ENCODE results near the gene SPTBN1. TPM values are rescaled to one million over a fixed set of nuclear protein-coding genes. Genes with fewer than 3 reads are reported as not detected.
A peak's percentile ranks its signal among the peaks of the same experiment; 100 is the strongest.

Gene SPTBN1
- total RNA-seq, 1 donor from 2014 or later = 217 TPM

- DNase-seq (ENCODE audit: low read depth, low spot score) = no peak
- peaks cover 57% of the 10 kb centered on the region for H3K4me1 Mint-ChIP-seq
- TF ChIP-seq, protein P1, sequence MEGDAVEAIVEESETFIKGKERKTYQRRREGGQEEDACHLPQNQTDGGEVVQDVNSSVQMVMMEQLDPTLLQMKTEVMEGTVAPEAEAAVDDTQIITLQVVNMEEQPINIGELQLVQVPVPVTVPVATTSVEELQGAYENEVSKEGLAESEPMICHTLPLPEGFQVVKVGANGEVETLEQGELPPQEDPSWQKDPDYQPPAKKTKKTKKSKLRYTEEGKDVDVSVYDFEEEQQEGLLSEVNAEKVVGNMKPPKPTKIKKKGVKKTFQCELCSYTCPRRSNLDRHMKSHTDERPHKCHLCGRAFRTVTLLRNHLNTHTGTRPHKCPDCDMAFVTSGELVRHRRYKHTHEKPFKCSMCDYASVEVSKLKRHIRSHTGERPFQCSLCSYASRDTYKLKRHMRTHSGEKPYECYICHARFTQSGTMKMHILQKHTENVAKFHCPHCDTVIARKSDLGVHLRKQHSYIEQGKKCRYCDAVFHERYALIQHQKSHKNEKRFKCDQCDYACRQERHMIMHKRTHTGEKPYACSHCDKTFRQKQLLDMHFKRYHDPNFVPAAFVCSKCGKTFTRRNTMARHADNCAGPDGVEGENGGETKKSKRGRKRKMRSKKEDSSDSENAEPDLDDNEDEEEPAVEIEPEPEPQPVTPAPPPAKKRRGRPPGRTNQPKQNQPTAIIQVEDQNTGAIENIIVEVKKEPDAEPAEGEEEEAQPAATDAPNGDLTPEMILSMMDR (conservative IDR thresholded peaks at IDR 0.05) = no peak
- no peak overlapping the region for H3K4me3 Mint-ChIP-seq
- peaks cover 4% of the 10 kb centered on the region for H3K36me3 Mint-ChIP-seq (ENCODE audit: low read depth)
- no peaks in the 10 kb centered on the region for H3K27me3 Mint-ChIP-seq (ENCODE audit: low read depth)
- H3K27ac Mint-ChIP-seq (ENCODE audit: unreplicated experiment) = peak overlapping the region; percentile 39
- no peaks in the 10 kb centered on the region for H3K9me3 Mint-ChIP-seq
Measured at GRCh38 chr2:54578648-54579045, 122.5 kb downstream of the SPTBN1 start.

DNA sequence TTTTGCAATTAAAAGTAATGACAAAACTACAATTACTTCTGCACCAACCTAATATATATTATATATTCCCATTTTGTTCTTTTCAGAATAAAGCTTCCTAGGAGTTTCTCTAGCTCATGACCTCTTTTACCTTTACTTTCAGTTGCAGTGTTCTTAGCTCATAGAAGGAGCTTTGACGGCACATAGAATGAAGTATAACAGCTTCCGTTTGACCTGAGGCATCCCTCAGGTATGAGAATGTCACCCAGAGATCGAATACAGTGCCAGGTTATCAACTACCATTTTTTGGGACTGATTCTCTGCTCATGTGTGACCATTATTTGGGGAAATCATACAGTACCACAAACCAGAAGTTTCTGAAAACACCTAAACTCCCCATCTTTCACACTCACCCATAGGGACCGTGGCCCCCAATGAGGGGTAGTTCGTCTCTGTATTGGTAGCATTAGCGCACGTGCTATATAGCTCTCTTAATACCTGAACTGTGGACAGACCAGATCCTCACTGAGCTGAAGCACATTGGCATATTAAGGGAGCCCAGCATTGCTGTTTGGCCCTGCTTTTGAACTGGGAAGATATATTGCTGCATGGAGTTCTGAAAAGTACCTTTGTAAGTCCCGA is 123.0 kb downstream of the SPTBN1 start:
- DNase-seq (ENCODE audit: low read depth, low spot score) = no peak
- Mint-ChIP-seq H3K4me1 (peaks cover 56% of the 10 kb centered on the region), H3K36me3 (ENCODE audit: low read depth) (peaks cover 4% of the 10 kb centered on the region), H3K27me3 (ENCODE audit: low read depth) (no peaks in the 10 kb centered on the region), H3K9me3 (no peaks in the 10 kb centered on the region), H3K4me3 (no peak overlapping the region), H3K27ac (ENCODE audit: unreplicated experiment) (no peak overlapping the region)
- TF ChIP-seq, protein P1 (conservative IDR thresholded peaks at IDR 0.05) = no peak

DNA sequence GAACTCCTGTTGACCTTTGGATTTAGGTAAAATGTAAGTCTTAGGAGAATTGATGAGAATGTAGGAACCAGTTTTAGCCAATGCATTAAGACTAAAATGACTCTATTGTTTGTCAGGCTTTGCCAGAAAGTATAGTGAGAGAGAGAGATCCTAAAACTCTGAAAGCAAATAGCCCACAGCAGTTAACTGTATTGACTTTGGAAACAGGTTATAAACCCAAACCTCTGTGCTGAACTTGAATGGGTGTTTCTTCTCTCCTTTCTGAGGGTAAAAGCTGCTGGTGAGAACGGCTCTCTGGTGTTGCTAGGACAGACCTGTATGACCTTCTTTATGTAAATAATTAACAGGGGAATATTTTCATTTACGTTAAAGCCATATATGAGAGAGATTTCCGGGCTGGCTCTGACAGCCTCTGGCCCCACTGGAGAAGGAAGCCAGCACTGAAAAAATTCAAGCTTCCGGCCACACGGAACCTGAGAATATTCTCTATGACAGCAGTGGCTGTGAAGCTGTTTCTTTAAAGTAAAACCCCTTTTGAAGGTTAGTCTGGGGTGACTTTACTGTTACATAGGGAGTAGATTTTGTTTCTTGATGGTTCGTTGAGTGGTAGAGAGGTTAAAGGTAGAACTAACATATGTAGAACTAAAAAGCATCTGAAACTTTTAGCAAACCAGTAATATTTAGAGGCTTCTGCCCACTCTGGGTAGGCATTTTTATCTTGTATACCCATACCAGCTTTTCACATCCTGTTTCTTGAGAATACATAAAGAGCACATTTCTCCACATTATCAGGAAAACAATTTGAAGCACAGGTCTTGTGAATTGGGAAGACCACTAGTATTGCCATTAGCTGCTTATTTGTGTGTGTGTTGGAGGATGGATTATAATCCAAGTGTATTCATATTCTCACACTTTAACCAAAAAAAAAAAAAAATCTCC is 123.8 kb downstream of the SPTBN1 start:
- Mint-ChIP-seq H3K4me3 (peak overlapping the region; percentile 4), H3K36me3 (ENCODE audit: low read depth) (peaks cover 4% of the 10 kb centered on the region), H3K4me1 (peaks cover 53% of the 10 kb centered on the region), H3K27me3 (ENCODE audit: low read depth) (no peaks in the 10 kb centered on the region), H3K9me3 (no peaks in the 10 kb centered on the region), H3K27ac (ENCODE audit: unreplicated experiment) (peak overlapping the region; percentile 30)
- TF ChIP-seq, protein P1 (conservative IDR thresholded peaks at IDR 0.05) = no peak
- no peak for DNase-seq (ENCODE audit: low read depth, low spot score)

DNA sequence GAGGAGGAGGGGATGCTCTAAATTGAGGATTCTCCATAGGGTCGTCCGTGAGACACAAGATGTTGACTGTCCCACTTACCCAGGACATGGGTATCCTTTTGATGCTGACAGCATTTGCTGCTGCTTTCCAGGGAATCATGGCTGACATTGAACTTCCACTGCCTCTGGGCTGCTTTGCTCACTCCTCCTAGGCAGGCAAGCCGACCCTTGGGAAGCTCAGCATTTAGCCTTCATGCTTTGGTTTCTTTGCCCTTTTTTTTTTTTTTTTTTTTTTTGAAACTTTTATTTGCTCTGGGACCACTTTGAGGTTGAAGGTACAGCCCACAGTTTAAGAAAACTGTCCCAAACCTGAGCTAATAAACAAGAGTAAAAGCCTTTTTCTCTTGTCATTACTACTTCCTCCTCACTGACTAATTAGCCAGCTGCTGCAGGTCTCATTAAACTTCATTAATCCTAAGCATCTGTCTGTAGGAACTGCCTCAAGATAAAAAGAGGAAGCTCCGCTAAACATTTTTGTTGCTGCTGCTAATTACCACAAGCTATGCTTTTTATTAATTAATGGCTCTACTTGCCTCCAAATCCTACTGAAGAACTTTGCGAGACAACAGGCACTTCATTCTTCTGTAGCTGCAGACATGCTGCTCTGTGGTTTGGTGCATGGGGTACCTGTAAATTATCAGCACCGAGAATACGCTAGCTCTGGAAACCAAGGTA is 125.4 kb downstream of the SPTBN1 start:
- H3K36me3 Mint-ChIP-seq (ENCODE audit: low read depth) = peaks cover 4% of the 10 kb centered on the region
- TF ChIP-seq, protein P1 (conservative IDR thresholded peaks at IDR 0.05) = no peak
- H3K4me1 Mint-ChIP-seq = peaks cover 56% of the 10 kb centered on the region
- H3K4me3 Mint-ChIP-seq = no peak overlapping the region
- H3K9me3 Mint-ChIP-seq = no peaks in the 10 kb centered on the region
- no peak overlapping the region for H3K27ac Mint-ChIP-seq (ENCODE audit: unreplicated experiment)
- H3K27me3 Mint-ChIP-seq (ENCODE audit: low read depth) = no peaks in the 10 kb centered on the region
- no peak for DNase-seq (ENCODE audit: low read depth, low spot score)

DNA sequence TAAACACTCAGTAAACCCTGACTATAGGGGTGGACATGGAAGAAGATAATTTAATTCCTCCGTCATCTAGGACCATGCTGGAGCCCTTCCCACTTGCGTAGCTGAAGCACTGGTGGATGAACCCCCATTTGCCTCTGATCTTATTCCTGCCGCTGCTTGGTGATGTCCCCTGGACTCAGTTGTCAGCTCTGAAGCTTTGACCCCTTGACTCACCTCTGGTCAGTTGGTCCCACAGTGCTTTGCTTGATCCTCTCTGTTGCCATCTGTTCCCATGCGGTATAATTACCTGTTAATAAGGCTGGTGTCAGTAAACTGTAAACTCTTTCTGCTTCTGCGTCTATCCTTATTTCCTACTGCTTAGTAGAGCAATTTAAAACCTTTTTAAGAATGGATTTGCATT is 126.9 kb downstream of the SPTBN1 start:
- TF ChIP-seq, protein P1 (conservative IDR thresholded peaks at IDR 0.05) = no peak
- peaks cover 63% of the 10 kb centered on the region for H3K4me1 Mint-ChIP-seq
- no peaks in the 10 kb centered on the region for H3K27me3 Mint-ChIP-seq (ENCODE audit: low read depth)
- no peak overlapping the region for H3K27ac Mint-ChIP-seq (ENCODE audit: unreplicated experiment)
- no peak for DNase-seq (ENCODE audit: low read depth, low spot score)
- no peaks in the 10 kb centered on the region for H3K9me3 Mint-ChIP-seq
- no peak overlapping the region for H3K4me3 Mint-ChIP-seq
- peaks cover 4% of the 10 kb centered on the region for H3K36me3 Mint-ChIP-seq (ENCODE audit: low read depth)
